NCI-H510A (cell line): ENCODE data around the gene THSD4.

Experiments used
- DNase-seq: peaks from one replicate; lab custom pipeline; 2025; lab: John Stamatoyannopoulos, UW

THSD4 gene

GRCh38 chr15:71330638-71331162, 215.4 kb downstream of the THSD4 start:
- no peak for DNase-seq

- no peak for DNase-seq
These were observed 215.9 kb downstream of the THSD4 start for GRCh38 chr15:71331173-71331572.

GRCh38 chr15:71332431-71333004, 217.2 kb downstream of the THSD4 start:
- DNase-seq: no peak

GRCh38 chr15:71333136-71333700, 217.9 kb downstream of the THSD4 start:
- DNase-seq: no peak

- no peak for DNase-seq
These were observed 218.6 kb downstream of the THSD4 start for GRCh38 chr15:71333839-71334238.

- DNase-seq: no peak
These were observed 219.2 kb downstream of the THSD4 start for GRCh38 chr15:71334434-71334833.

- DNase-seq: no peak
These were observed 219.6 kb downstream of the THSD4 start for GRCh38 chr15:71334873-71335272.

GRCh38 chr15:71335591-71335990, 220.3 kb downstream of the THSD4 start:
- no peak for DNase-seq

- DNase-seq: no peak
These were observed 221.4 kb downstream of the THSD4 start for GRCh38 chr15:71336671-71337070.

- DNase-seq: no peak
These were observed 222.1 kb downstream of the THSD4 start for GRCh38 chr15:71337197-71337845.

- no peak for DNase-seq
These were observed 223.0 kb downstream of the THSD4 start for GRCh38 chr15:71338265-71338664.

GRCh38 chr15:71338827-71339542, 223.7 kb downstream of the THSD4 start:
- no peak for DNase-seq

GRCh38 chr15:71341811-71342550, 226.7 kb downstream of the THSD4 start:
- no peak for DNase-seq

- no peak for DNase-seq
These were observed 227.4 kb downstream of the THSD4 start for GRCh38 chr15:71342658-71343057.

GRCh38 chr15:71344316-71344715, 229.0 kb downstream of the THSD4 start:
- no peak for DNase-seq

- no peak for DNase-seq
These were observed 229.9 kb downstream of the THSD4 start for GRCh38 chr15:71345186-71345585.

- no peak for DNase-seq
These were observed 231.2 kb downstream of the THSD4 start for GRCh38 chr15:71346464-71346863.

GRCh38 chr15:71348597-71348996, 233.3 kb downstream of the THSD4 start:
- no peak for DNase-seq

GRCh38 chr15:71349336-71349735, 234.1 kb downstream of the THSD4 start:
- no peak for DNase-seq

GRCh38 chr15:71349736-71350526, 234.7 kb downstream of the THSD4 start:
- no peak for DNase-seq
